CD14-positive monocyte (primary cell): ENCODE measurements around the gene NRXN3. TPM values are rescaled to one million over a fixed set of nuclear protein-coding genes. Genes with fewer than 3 reads are reported as not detected.

Experiments used
- DNase-seq, 3 donors: peaks; one replicate each; pipeline ENCODE4 v3.0.0-alpha.2; 2011 to 2022
- H2AFZ ChIP-seq: 2 replicates; pipeline ENCODE4 v1.6.0; 2012; ENCODE audit warnings: mild to moderate bottlenecking, low read depth, low read length, inconsistent platforms; ENCODE audit not compliant: insufficient read depth, poor library complexity, severe bottlenecking
- H3K27ac ChIP-seq, 2 donors: 1 replicate in 1 of 2; 2 replicates in 1 of 2; pipeline ENCODE4 v1.5.1; 2012 to 2013; ENCODE audit warnings: low read length in 2 of 2, control low read depth in 1 of 2, inconsistent platforms in 1 of 2, low read depth in 1 of 2, mild to moderate bottlenecking in 1 of 2
- H3K27me3 ChIP-seq, 2 donors: one replicate each; pipeline versions ENCODE4 v1.6.0 to v1.6.1; 2011 to 2013; ENCODE audit warnings: low read length in 2 of 2; ENCODE audit not compliant: control insufficient read depth in 2 of 2, insufficient read depth in 2 of 2
- H3K36me3 ChIP-seq, 2 donors: replicated peaks in 1 of 2; 1 replicate in 1 of 2; 2 replicates in 1 of 2; pipeline versions ENCODE4 v1.5.1 to v1.6.1; 2012 to 2013; ENCODE audit warnings: low read length in 2 of 2, control low read depth in 1 of 2, inconsistent platforms in 1 of 2, mild to moderate bottlenecking in 1 of 2; ENCODE audit not compliant: insufficient read depth in 2 of 2, control insufficient read depth in 1 of 2
- H3K4me1 ChIP-seq, 2 donors: 1 replicate in 1 of 2; 2 replicates in 1 of 2; pipeline versions ENCODE4 v1.5.1 to v1.6.1; 2012 to 2013; ENCODE audit warnings: low read length in 2 of 2, control low read depth in 1 of 2, inconsistent platforms in 1 of 2, mild to moderate bottlenecking in 1 of 2, moderate library complexity in 1 of 2; ENCODE audit not compliant: insufficient read depth in 2 of 2, control insufficient read depth in 1 of 2
- H3K4me2 ChIP-seq: replicated peaks from 2 replicates; pipeline ENCODE3; 2012; ENCODE audit warnings: low read length, moderate library complexity, mild to moderate bottlenecking; ENCODE audit not compliant: poor library complexity, severe bottlenecking; ENCODE audit errors: extremely low read depth
- H3K4me3 ChIP-seq, 3 experiments: fragments of 200-600 bp in 1 of 3; sonication (generic) in 1 of 3; replicated peaks in 1 of 3; 1 replicate in 2 of 3; 2 replicates in 1 of 3; pipeline ENCODE4 v1.5.1; 2011 to 2013; ENCODE audit warnings: low read length in 3 of 3, mild to moderate bottlenecking in 3 of 3, control low read depth in 2 of 3, low read depth in 2 of 3, inconsistent platforms in 1 of 3, moderate library complexity in 1 of 3
- H3K79me2 ChIP-seq: 2 replicates; pipeline ENCODE4 v1.6.0; 2012; ENCODE audit warnings: mild to moderate bottlenecking, control low read depth, inconsistent platforms, low read length, moderate library complexity; ENCODE audit not compliant: insufficient read depth
- H3K9ac ChIP-seq: 2 replicates; pipeline ENCODE4 v1.6.0; 2017; ENCODE audit warnings: low read length, mild to moderate bottlenecking; ENCODE audit not compliant: insufficient read depth, poor library complexity, severe bottlenecking
- H3K9me3 ChIP-seq, 2 donors: replicated peaks in 1 of 2; 1 replicate in 1 of 2; 2 replicates in 1 of 2; pipeline versions ENCODE4 v1.5.1 to v1.6.1; 2012 to 2013; ENCODE audit warnings: low read length in 2 of 2, control low read depth in 1 of 2; ENCODE audit not compliant: control insufficient read depth in 1 of 2, insufficient read depth in 1 of 2
- H4K20me1 ChIP-seq: 2 replicates; pipeline ENCODE4 v1.6.0; 2012; ENCODE audit warnings: mild to moderate bottlenecking, low read length, control low read depth, moderate library complexity; ENCODE audit not compliant: insufficient read depth
- H3K27ac Mint-ChIP-seq, 7 donors: one replicate each; pipeline ENCODE4 v1.8.0; 2020; ENCODE audit warnings: mild to moderate bottlenecking in 7 of 7, mixed read lengths in 7 of 7, moderate library complexity in 6 of 7, inconsistent platforms in 2 of 7
- H3K27me3 Mint-ChIP-seq, 3 donors: one replicate each; pipeline ENCODE4 v1.8.0; 2021 to 2022; ENCODE audit warnings: low read depth in 3 of 3, mild to moderate bottlenecking in 3 of 3, mixed read lengths in 3 of 3, moderate library complexity in 3 of 3, inconsistent platforms in 1 of 3
- H3K36me3 Mint-ChIP-seq, 2 donors: one replicate each; pipeline ENCODE4 v1.8.0; 2020; ENCODE audit warnings: mixed read lengths in 2 of 2, inconsistent platforms in 1 of 2, mild to moderate bottlenecking in 1 of 2
- H3K4me1 Mint-ChIP-seq: one replicate; pipeline ENCODE4 v1.8.0; 2020; ENCODE audit warnings: mild to moderate bottlenecking, mixed read lengths
- H3K4me3 Mint-ChIP-seq, 2 donors: one replicate each; pipeline ENCODE4 v1.8.0; 2020; ENCODE audit warnings: mild to moderate bottlenecking in 2 of 2, mixed read lengths in 2 of 2, moderate library complexity in 1 of 2
- H3K9me3 Mint-ChIP-seq, 7 donors: one replicate each; pipeline ENCODE4 v1.8.0; 2020 to 2022; ENCODE audit warnings: mixed read lengths in 7 of 7, mild to moderate bottlenecking in 6 of 7, moderate library complexity in 6 of 7, inconsistent platforms in 2 of 7
- WGBS: methylation state at CpG from one replicate; pipeline ENCODE4 v1.1.5; 2013; ENCODE audit warnings: missing lambda C conversion rate; ENCODE audit not compliant: insufficient coverage; 5-methylcytosine and 5-hydroxymethylcytosine counted together
- intact Hi-C, 2 donors: fragments of 100-400 bp; cut with micrococcal nuclease; formaldehyde crosslinking; loops; one replicate each; pipeline versions ENCODE4 v1.15.0 to v1.15.1; 2023
- polyA plus RNA-seq, 3 donors: library from polyadenylated mRNA; depleted of rRNA in 1 of 3; unstranded in 2 of 3; stranded (reverse) in 1 of 3; fragments of 300-500 nt in 2 of 3; fragments of >200 nt in 1 of 3; fragmentation: Illumina TruSeq in 2 of 3; gene quantifications; 1 replicate in 2 of 3; 2 replicates in 1 of 3; pipeline ENCODE4 v1.2.3, GENCODE V29; 2012 to 2021
- TF ChIP-seq, protein P1 (sequence below): fragments of 200-600 bp; IDR thresholded peaks from one replicate; pipeline ENCODE4 v1.8.0; 2022; ENCODE audit warnings: antibody characterized with exemption, mild to moderate bottlenecking

NRXN3 gene
- polyA plus RNA-seq, 3 donors: not detected

DNA sequence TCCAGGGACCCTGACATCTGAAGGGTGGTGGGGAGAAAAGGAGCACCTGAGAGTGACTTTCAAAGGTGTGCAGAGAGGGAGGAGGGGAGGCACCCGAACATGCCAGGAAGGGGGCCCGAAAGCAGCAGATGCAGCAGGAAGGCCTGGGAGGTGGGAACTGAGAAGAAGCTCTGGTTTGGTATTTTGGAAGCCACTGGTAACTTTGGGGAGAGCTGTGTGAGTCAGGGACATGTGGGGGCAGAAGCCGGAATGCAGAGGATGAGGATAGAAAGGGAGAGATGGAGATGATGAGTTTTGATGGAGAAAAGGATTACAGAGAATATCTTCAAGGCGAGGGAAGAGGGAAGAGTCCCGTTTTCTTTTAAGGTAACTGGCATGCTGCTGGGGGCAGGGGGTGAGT is 50.1 kb downstream of the NRXN3 start:
- H3K27ac Mint-ChIP-seq: no peak overlapping the region
- Histone ChIP-seq H3K9me3 (no peaks in the 10 kb centered on the region), H3K4me2 (no peak overlapping the region), H3K4me3 (no peak overlapping the region), H3K9ac (no peak overlapping the region), H3K79me2 (no peaks in the 10 kb centered on the region), H3K4me1 (no peaks in the 10 kb centered on the region), H2AFZ (no peak overlapping the region), H3K27me3 (no peaks in the 10 kb centered on the region), H3K27ac (no peak overlapping the region), H3K36me3 (no peaks in the 10 kb centered on the region), H4K20me1 (no peaks in the 10 kb centered on the region)
- intact Hi-C loops: no loop called here
- DNase-seq: no peak
- no peaks in the 10 kb centered on the region for H3K36me3 Mint-ChIP-seq
- H3K4me1 Mint-ChIP-seq: no peaks in the 10 kb centered on the region
- peaks cover 0 to 4% (median 0%) of the 10 kb centered on the region in 7 donors for H3K9me3 Mint-ChIP-seq
- H3K4me3 Mint-ChIP-seq: no peak overlapping the region
- WGBS: 86% methylated on average over 5 of the region's 5 CpGs
- TF ChIP-seq, protein P1, sequence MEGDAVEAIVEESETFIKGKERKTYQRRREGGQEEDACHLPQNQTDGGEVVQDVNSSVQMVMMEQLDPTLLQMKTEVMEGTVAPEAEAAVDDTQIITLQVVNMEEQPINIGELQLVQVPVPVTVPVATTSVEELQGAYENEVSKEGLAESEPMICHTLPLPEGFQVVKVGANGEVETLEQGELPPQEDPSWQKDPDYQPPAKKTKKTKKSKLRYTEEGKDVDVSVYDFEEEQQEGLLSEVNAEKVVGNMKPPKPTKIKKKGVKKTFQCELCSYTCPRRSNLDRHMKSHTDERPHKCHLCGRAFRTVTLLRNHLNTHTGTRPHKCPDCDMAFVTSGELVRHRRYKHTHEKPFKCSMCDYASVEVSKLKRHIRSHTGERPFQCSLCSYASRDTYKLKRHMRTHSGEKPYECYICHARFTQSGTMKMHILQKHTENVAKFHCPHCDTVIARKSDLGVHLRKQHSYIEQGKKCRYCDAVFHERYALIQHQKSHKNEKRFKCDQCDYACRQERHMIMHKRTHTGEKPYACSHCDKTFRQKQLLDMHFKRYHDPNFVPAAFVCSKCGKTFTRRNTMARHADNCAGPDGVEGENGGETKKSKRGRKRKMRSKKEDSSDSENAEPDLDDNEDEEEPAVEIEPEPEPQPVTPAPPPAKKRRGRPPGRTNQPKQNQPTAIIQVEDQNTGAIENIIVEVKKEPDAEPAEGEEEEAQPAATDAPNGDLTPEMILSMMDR: no peak
- peaks cover 0 to 1% (median 0%) of the 10 kb centered on the region in 3 donors for H3K27me3 Mint-ChIP-seq

DNA sequence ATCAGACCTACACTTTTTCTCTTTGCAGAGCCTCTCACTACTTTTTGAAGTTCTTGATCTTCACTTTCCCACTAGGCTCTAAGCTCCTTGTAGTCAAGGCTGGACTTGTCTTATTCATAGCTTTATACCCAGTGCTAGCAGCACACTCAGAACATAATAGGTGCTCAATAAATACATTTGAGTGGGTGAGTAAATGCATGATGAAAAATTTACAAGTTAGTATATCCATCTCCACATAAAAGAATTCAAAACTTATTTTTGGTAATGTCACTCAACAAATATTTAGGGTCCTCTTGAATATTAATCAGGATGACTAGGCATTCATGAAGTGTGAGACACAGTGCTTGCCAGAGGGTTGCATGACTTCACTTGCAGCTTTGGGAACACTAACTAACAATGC is 52.6 kb downstream of the NRXN3 start:
- no peaks in the 10 kb centered on the region for H3K79me2 ChIP-seq

More for the DNA sequence above, 52.6 kb downstream of the NRXN3 start:
- Histone ChIP-seq H3K4me2 (no peak overlapping the region), H3K36me3 (no peaks in the 10 kb centered on the region), H3K4me1 (no peaks in the 10 kb centered on the region), H3K9ac (no peak overlapping the region), H3K27me3 (no peaks in the 10 kb centered on the region), H4K20me1 (no peaks in the 10 kb centered on the region), H3K27ac (no peak overlapping the region), H2AFZ (no peak overlapping the region), H3K9me3 (no peaks in the 10 kb centered on the region), H3K4me3 (no peak overlapping the region)
- TF ChIP-seq, protein P1: no peak
- H3K9me3 Mint-ChIP-seq: peaks cover 0 to 5% (median 2%) of the 10 kb centered on the region in 7 donors
- no peaks in the 10 kb centered on the region for H3K36me3 Mint-ChIP-seq
- H3K27me3 Mint-ChIP-seq: peaks cover 0 to 1% (median 0%) of the 10 kb centered on the region in 3 donors
- no peak for DNase-seq
- no peak overlapping the region for H3K4me3 Mint-ChIP-seq
- intact Hi-C loops: no loop called here
- H3K27ac Mint-ChIP-seq: no peak overlapping the region
- H3K4me1 Mint-ChIP-seq: no peaks in the 10 kb centered on the region
